ENCODE data around the gene SUSD4.

DNA sequence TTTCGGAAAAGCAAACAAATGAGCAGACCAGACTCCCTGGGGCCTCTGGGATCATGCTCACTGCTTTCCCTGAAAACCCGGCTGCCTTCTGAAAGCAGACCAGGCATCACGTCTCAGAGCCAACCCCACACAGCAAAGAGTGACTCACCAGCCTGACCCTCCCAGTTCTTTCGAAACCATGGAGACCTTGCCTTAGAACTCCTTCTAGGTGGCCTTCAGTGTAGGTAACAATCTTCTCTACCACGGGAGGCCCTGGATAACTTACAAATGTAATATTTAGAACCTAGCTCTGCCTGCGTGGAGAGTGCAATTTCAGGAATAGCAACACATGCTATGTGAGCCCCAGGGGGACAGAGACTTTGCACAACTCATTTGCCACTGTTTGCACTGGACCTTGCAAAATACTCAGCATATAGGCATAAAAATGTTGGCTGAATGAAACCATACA is 105.2 kb downstream of the SUSD4 start:
- TF ChIP-seq YY1 (IDR thresholded peaks at IDR 0.05; ENCODE audit: insufficient read depth, insufficient read length) (no peak), SUZ12 (IDR thresholded peaks at IDR 0.05; ENCODE audit: extremely low read depth, insufficient read depth, insufficient read length) (no peak)
